ENCODE results near the gene CLEC12A. TPM values are rescaled to one million over a fixed set of nuclear protein-coding genes. Genes with fewer than 3 reads are reported as not detected.
"Not testable (repeated sequence)": the region's sequence is repeated elsewhere in the genome, so short reads cannot be mapped to it uniquely, and the experiment has no call there.

Gene CLEC12A
- 1.6 TPM for total RNA-seq

DNA sequence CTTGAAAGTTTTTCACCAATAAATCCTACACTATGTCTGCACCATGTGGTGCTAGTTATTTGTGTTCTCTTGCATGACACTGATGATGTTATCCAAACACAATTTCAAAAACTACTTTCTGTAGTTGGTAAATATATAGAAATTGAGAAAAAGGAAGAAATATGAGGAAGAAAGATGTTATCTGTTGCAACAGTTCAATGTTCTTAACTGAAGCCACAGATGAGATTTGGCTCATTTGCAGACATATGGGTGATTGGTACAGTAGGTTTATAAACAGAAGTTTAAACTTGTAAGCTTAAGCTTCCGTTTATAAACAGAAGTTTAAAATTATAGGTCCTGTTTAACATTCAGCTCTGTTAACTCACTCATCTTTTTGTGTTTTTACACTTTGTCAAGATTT, at the start of gene CLEC12A:
TSS of gene CLEC12A (plus strand) at position 229 of the 400 bp plus-strand sequence. CDS start 188 bp downstream, outside the sequence.
- peak in 1 of 3 donors; percentile 64 for DNase-seq (ENCODE audit: low read depth in 2 of 3, low spot score in 2 of 3)

DNA sequence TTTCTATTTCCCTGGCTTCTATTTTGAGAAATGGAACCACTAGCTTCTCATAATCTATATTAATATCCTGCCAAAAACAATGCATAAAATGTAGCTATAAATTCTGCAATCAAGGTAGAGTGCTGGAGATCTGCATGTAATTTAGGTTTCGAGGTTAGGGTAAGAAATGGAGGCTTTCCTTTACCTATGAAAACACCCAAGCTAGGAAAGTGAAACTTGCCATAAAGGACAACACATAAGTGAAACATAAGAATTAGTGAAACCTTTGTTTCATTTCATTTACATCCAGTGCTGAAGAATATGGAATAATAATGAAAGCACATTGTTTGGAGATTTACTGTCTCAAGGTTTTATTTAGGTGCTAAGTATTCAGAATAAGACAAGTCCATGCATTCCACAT, 48.8 kb upstream of the CLEC12A start:
- no peak for DNase-seq (ENCODE audit: low read depth in 2 of 3, low spot score in 2 of 3)

- peak; percentile 31 to 62 (median 39) for DNase-seq (ENCODE audit: low read depth in 2 of 3, low spot score in 2 of 3)
Measured at GRCh38 chr12:9925705-9926393, 45.4 kb upstream of the CLEC12A start.

DNA sequence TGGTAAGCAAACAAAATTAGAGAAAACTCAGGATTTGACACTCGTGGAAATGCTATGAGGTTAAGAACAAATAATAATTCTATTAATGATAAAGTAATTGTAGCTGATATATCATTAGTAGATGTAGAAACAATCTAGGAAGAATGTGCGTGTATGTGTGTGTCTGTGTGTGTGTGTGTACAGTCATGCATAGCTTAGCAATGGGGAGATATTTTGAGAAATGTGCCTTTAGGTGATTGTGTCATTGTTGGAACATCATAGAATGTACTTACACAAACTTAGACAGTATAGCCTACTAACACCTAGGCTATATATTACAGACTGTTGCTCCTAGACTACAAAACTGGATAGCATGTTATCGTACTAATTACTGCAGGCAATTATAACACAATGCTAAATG, 44.3 kb upstream of the CLEC12A start:
- no peak for DNase-seq (ENCODE audit: low read depth in 2 of 3, low spot score in 2 of 3)

DNA sequence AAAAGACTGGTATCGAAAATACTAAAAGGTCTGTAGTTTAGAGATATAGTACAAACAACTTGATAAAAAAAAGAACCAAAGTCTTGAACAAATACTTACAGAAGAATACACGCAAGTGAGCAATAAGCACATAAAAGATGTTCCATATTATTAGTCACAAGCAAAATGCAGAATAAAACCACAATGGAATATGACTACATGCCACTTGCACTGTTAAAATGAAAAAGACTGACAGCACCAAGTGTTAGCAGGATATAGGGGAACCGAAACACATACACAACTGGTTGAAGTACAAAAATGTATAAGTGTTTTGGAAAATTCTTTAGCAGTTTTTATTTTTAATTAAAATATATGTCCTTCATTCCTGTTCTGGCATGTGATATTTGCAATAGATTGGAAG, 42.6 kb upstream of the CLEC12A start:
- no peak for DNase-seq (ENCODE audit: low read depth in 2 of 3, low spot score in 2 of 3)

DNA sequence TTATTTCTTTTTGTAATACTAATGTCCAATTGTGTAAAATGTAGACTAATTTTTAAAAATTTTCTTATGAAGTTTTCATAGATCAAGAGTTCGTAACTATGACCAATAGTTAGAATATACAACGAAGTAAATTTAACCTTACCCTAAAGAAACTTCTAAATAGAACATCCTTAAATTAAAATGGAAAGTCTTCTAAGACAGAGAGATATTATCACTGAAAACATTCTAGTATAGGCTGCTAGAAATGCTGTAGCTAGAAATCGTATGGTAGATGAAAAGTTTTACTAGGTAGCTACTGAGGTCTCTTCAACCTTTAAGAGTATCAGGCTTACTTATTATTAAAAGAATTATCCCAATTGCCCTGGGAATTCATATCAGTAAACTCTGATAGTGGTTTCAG, 40.0 kb upstream of the CLEC12A start:
- DNase-seq (ENCODE audit: low read depth in 2 of 3, low spot score in 2 of 3), result no peak

DNA sequence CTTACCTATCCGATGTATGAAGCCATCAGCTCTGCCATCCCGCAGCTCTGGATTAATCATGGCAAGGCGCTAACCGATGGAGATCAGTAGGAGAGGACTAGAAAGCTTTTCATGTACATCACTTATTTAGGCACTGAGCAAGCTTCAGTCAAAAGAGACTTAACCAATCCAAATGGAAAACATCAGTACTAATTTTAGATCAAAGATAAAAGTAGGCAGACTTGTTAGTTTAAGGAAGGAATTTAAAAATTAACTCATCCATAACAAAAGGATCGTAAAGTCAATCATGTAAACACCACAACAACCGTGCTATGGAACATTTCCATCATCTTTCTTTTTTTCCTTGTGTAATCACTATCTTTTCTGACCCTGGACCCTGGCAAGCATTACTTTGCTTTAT, 38.9 kb upstream of the CLEC12A start, which contains the start of gene CLEC2A:
TSS of gene CLEC2A (minus strand) at position 101 of the 400 bp plus-strand sequence. CDS start at position 60, 41 bp downstream.
- no peak for DNase-seq (ENCODE audit: low read depth in 2 of 3, low spot score in 2 of 3)

DNA sequence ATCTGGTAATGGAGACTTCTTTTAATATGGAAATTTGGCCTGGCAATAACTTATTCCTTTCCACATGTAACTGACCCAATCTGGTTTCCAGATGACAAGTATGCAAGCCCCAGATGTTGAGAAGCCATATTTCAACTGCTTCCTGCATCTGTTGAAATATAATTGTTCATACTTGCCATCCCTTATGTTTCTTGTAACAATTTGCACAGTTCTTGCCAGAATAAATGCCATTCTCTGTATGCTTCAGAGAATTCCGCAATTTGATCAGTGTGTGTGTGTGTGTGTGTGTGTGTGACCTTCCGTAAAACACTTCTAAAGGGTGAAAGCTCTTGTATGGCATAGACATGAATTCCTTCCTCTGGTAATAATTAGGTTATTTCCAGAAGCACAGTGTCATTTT, 37.3 kb upstream of the CLEC12A start:
- DNase-seq (ENCODE audit: low read depth in 2 of 3, low spot score in 2 of 3), result peak in 1 of 3 donors; percentile 53

GRCh38 chr12:9935026-9935425, 36.2 kb upstream of the CLEC12A start:
- no peak for DNase-seq (ENCODE audit: low read depth in 2 of 3, low spot score in 2 of 3)

DNA sequence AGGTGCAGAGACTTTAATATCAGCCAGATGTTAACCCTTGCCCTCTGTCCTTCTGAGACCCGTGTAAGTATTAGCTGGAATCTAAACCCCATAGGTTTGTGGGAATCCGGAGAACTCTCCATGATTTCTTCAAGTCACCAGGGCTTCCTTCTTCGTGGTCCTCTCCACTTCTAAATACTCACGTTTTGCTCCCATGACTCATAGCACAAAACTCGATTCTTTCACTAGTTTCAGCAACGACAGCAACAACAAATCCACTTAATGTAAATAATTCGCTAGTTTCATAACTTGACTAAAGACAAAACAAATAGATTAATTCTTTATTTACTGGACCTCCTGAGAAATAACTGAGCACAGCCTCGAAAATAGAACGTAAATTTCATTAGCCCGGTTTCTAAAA, 34.6 kb upstream of the CLEC12A start:
- no peak for DNase-seq (ENCODE audit: low read depth in 2 of 3, low spot score in 2 of 3)

GRCh38 chr12:9940375-9940774, 30.8 kb upstream of the CLEC12A start:
- peak in 2 of 3 donors; percentile 42 to 66 for DNase-seq (ENCODE audit: low read depth in 2 of 3, low spot score in 2 of 3)

DNA sequence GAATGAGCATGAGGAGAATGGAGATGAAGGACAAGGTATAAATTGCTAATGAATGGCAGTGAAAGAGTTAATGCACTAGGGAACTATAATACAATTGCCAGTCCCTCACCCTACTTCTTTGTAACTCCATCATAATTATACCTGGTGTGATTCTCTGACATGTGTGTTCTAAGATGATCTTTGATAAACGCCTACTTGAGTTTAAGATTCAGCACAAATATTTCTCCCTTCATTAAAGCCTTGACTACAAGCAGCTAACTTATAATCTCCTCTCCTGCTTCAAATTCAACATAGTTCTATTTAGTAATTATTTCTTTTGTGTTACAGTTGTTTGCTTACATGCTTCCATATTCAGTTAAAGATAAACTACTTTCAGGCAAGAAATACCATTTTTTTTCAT, 29.4 kb upstream of the CLEC12A start:
- DNase-seq (ENCODE audit: low read depth in 2 of 3, low spot score in 2 of 3), result no peak

DNA sequence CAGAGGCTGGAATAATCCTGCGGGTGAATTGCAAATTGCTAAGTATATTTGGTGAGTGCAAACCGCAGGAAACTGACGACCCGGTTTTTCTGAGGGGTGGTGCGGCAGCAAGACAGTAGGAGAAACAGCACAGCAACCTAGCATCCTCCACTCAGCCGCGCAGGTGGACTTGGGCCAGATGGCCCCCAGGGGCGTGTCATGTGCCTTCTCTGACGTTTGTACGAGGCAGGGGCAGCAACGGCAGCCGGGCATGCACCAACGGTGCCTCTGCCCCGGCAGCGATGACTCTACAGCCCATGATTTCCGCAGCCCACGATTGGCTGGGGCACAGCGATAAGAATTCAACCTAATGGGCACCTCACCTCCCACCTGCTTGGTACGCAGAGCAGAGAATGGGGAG, 28.0 kb upstream of the CLEC12A start:
- DNase-seq (ENCODE audit: low read depth in 2 of 3, low spot score in 2 of 3), result peak in 2 of 3 donors; percentile 39 to 61

- DNase-seq (ENCODE audit: low read depth in 2 of 3, low spot score in 2 of 3), result peak in 1 of 3 donors; percentile 32
Measured at GRCh38 chr12:9944391-9944790, 26.8 kb upstream of the CLEC12A start.

DNA sequence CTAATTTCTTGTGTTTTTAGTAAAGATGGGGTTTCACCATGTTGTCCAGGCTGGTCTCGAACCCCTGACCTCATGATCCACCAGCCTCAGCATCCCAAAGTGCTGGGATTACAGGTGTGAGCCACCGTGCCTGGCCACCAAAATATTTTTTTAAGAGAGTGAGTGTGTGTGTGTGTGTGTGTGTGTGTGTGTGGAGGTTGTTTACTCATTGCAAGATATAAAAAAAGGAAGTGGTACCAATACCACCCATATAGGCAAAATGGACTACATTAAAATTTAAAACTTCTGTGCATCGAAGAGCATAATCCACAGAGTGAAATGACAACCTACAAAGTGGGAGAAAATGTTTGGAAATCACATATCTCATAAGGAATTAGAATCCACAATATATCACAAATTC, 23.5 kb upstream of the CLEC12A start:
- DNase-seq (ENCODE audit: low read depth in 2 of 3, low spot score in 2 of 3), result no peak

DNA sequence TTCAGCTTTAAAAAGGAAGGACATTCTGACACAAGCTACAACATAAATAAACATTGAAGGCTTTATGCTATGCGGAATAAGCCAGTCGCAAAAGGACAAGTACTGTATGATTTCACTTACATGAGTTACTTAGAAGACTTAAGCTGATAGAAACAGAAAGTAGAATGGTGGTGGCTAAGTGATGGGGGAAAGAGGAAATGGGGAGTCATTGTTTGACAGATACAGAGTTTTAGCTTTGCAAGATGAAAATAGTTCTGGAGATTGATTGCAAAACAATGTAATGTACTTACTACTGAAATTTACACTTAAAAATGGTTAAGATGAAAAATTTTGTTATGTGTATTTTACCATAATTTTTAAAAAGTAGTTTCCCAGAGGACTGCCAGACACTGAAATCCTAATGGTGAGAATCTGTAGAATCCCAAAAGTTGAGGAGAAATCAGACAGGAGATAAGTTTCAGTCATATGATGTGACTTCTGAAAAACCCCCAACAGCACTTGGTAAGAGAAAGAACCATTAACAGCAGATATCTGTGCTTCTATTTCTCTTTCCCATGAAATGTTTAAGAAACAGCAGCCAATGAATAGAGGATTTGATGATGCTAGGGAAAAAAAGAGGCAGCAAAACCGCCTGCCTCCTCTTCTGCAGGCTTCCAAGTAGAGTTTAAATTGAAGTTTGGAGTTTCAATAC, 22.5 kb upstream of the CLEC12A start:
- DNase-seq (ENCODE audit: low read depth in 2 of 3, low spot score in 2 of 3), result peak in 2 of 3 donors; percentile 40 to 81

DNA sequence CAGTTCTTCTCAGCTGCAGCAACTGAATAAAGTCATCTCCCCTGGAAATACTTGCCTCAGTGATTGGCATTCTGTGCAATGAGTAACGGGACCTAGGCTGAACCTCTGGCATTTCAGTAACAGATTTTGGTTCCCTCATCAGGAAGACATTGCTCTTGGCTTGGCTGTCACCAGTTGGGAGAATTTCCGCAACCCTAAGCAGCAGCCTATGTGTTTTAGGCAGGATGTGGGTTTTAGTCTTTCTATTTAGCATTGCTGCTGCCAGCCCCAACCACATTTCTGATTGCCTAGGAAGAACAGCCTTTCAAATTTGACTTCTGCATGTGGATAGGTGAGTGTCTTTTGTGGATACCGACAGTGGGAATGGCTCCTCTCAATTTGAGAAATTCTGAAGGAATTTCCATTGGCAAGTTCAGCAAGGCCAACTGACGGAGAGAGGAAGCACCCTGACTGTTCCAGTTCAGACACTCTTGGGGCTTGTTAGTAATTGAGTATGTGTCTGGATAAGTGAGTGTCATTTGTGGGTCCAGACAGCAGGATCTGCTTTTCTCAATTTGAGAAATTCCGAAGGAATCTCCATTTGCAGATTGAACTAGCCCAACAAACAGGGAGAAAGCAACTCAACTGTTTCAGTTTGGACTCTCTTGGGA, 20.1 kb upstream of the CLEC12A start:
- peak in 2 of 3 donors; percentile 29 to 73 for DNase-seq (ENCODE audit: low read depth in 2 of 3, low spot score in 2 of 3)

DNA sequence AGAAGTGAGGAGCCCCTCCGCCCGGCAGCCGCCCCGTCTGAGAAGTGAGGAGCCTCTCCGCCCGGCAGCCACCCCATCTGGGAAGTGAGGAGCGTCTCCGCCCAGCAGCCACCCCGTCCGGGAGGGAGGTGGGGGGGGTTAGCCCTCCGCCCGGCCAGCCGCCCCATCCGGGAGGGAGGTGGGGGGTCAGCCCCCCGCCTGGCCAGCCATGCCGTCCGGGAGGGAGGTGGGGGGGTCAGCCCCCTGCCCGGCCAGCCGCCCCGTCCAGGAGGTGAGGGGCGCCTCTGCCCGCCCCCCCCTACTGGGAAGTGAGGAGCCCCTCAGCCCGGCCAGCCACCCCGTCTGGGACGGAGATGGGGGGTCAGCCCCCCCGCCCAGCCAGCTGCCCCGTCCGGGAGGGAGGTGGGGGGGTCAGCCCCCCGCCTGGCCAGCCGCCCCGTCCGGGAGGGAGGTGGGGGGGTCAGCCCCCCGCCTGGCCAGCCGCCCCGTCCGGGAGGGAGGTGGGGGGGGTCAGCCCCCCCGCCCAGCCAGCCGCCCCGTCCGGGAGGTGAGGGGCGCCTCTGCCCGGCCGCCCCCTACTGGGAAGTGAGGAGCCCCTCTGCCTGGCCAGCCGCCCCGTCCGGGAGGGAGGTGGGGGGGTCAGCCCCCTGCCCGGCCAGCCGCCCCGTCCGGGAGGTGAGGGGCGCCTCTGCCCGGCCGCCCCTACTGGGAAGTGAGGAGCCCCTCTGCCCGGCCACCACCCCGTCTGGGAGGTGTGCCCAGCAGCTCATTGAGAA, 18.1 kb upstream of the CLEC12A start:
- not testable (repeated sequence) for DNase-seq (ENCODE audit: low read depth in 2 of 3, low spot score in 2 of 3)

DNA sequence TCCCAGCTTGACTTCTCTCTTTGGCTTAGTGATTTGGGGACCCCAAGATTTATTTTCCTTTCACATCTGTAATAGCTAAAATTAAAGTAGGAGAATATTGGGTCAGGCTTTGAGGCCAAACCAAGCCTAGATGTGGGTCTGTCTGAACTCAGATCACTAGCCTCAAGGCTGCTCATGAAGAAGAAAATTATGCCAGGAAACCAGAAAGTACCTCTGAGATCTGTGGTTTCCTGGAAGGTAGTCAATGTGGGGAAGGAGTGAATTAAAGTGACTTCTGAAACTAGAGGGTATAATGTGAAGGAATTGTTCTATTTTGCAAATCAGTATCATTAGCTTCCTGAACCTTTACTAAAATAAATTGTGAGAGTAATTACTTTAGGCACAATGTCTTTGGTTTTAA, 13.4 kb upstream of the CLEC12A start:
- peak in 1 of 3 donors; percentile 39 for DNase-seq (ENCODE audit: low read depth in 2 of 3, low spot score in 2 of 3)

GRCh38 chr12:9960590-9960989, 10.6 kb upstream of the CLEC12A start:
- DNase-seq (ENCODE audit: low read depth in 2 of 3, low spot score in 2 of 3), result no peak

DNA sequence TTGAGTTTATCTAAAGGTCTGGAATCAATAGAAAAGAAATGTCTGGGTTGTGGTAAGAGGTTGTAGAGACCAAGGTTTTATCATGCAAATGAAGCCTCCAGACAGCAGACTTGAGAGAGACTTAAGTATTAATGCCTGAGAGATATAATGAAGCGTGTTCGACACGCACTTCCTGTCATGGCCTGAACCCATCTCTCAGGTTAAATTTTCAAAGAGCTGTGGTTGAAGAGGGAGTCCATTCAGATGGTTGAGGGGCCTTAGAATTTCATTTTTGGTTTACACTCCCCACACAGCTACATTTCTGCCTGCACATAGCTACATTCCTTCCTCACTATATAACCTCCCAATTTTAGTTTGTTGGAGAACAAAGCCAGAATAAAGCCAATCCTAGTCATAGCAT, 10.1 kb upstream of the CLEC12A start:
- DNase-seq (ENCODE audit: low read depth in 2 of 3, low spot score in 2 of 3), result no peak

Measured in hematopoietic multipotent progenitor cell (in vitro differentiated cells).